ENCODE data around the gene TTC27.

Gene TTC27

DNA sequence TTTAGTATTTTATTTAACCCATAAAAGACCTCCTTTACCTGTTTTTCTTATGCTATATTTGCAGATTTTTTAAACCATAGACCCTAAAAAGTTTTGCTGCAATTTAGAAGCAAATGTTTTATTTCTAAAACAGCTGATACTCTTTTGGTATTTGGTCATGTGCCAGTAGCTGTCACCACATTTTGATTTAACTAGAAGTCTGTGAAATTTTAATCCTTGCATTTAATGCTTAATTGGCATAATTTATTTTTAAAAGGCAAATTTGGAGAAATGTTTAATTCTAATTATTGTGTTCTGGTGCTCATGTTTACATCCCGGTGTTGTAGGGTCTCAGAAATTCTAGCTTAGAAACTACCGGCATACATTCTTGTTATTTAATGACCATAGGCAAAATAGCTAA, 111.8 kb downstream of the TTC27 start:
- TF ChIP-seq, protein P1, sequence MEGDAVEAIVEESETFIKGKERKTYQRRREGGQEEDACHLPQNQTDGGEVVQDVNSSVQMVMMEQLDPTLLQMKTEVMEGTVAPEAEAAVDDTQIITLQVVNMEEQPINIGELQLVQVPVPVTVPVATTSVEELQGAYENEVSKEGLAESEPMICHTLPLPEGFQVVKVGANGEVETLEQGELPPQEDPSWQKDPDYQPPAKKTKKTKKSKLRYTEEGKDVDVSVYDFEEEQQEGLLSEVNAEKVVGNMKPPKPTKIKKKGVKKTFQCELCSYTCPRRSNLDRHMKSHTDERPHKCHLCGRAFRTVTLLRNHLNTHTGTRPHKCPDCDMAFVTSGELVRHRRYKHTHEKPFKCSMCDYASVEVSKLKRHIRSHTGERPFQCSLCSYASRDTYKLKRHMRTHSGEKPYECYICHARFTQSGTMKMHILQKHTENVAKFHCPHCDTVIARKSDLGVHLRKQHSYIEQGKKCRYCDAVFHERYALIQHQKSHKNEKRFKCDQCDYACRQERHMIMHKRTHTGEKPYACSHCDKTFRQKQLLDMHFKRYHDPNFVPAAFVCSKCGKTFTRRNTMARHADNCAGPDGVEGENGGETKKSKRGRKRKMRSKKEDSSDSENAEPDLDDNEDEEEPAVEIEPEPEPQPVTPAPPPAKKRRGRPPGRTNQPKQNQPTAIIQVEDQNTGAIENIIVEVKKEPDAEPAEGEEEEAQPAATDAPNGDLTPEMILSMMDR (IDR thresholded peaks at IDR 0.05): no peak

DNA sequence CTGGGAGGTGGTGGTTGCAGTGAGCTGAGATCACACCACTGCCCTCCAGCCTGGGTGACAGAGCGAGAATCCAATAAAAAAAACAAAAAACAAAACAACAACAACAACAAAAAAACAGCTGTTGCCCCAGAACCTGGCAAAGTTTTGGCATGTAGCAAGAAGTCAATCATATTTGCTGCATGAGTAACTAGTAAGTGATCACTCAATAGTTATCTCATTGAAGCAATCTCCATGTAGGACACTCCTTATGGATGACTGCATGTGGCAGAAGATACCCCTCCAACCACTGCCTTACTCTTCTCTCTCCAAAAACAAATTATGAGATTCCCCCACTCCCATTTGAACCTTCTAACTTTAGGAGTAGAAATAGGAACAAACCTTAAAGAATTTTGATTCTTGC, 113.7 kb downstream of the TTC27 start:
- TF ChIP-seq, protein P1 (IDR thresholded peaks at IDR 0.05): no peak

DNA sequence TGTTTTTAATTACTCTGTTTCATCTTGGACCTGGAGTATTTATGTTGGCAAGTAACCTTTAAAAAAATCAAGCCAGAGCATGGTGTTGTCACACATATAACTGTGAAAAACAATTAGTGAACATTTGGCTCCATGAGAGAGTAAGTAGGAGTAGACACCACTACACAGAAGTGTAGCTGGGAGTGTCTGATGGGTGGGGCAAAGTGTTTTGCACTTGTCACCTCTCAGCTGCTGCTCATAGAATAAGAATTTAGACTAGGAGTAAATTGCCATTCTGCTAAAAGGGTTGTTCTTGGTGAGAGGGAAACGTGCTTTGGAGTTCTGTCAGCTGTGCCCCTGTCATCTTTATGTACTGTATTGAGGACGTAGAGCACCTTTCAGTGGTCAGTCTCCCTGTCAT, 114.5 kb downstream of the TTC27 start:
- TF ChIP-seq, protein P1 (IDR thresholded peaks at IDR 0.05): no peak

DNA sequence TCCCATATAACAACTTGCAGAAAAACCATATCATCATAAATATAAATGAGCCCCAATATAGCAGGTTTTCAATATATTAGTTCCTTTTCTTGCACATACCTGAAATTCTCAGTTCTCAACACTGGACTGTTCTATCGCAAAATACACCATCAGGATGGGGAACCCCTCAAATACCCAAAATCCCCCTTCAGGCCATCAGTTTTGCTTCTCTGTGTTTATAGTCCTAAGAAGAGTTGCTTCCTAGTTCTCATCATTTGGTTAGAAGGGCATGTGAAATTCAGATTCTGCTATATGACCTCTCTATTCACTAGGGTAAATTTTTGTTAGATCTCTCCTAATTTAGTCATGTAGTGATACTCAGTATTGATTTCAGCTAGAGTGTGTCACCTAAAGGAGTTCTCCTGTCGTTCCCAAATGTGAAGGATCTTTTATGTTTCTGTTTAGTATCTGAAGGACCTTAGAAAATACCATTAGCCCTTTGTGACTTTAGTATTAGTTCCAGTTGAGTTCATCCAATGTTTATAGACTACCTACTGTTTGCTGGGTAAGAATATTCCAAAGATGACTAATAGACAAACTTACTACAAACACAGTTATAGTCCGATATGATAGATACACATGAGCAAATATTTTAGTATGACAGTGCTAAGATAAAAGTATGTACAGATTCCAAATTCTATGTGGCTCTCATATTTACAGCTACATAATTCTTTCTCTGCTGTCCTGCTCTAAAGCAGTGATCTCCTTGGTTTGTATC, 115.8 kb downstream of the TTC27 start:
- TF ChIP-seq, protein P1 (IDR thresholded peaks at IDR 0.05): no peak

DNA sequence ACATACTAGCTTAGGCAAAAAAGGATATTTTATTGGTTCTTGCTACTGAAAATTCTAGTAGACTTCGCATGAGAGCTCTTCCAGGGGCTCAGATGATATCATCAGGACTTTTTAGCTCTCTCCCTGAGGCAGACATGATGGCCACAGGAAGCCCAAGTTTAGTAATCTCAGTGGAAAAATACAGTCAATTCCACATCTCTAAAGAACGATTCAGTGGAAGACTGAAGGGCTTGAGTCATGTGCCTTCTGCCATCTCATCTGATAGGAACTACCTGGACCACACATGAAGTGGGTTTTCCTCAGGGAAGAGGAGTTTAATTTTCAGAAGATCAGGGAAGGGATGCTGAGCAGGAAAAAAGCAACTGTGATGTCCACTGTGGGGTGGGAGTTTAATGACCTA, 117.3 kb downstream of the TTC27 start:
- TF ChIP-seq, protein P1 (IDR thresholded peaks at IDR 0.05): no peak

DNA sequence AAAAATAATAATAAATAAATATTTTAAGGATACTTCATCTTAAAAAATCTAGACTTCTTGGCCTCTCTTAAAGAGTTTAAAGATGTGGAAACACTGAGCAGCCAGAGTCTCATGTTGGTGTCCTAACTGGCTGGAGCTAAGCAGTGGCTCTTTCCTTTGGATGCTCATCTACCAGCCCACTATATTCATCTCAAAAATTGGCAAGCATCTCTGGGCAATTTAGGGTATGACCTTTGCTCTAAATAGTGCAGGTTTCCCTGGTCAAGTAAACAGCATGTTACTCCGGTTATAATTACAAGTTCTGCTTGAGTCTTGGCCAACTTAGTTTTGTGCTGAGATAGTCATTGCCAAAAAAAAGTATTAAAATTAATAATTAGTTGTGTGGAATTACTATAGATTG, 117.8 kb downstream of the TTC27 start:
- TF ChIP-seq, protein P1 (IDR thresholded peaks at IDR 0.05): no peak

DNA sequence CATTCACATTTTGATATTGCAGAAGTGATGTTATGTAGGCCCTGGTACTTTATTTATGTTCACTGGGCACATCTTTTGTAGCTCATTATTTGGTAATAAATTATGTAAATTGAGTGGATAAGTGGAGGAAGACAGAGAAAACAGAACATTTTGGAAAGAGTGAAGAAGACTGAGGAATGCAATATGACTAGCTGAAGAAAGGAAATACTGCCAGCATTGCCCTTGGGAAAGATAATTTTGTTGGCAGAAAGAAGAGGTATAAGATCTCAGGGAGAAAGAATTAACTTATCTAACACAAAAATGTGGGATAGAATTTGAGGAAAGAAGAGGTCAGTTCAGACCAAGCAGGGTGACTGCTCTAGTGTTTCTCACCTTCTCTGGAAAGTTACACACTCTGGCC, 118.8 kb downstream of the TTC27 start:
- TF ChIP-seq, protein P1 (IDR thresholded peaks at IDR 0.05): no peak

DNA sequence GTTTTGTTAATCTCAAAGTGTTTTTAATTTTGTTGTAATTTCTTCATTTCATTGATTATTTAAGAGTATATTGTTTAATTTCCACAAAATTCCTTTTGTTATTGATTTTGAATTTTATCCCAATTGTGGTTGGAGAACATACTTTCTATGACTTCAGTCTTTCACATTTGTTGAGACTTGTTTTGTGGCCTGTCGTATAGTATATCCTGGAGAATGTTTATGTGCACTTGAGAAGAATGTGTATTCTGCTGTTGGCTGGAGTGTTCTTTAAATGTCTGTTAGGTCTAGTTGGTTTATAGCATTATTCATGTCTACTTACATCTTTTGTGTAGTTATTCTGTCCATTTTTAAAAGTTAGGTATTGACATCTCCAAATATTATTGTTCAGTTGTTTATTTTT, 120.3 kb downstream of the TTC27 start:
- TF ChIP-seq, protein P1 (IDR thresholded peaks at IDR 0.05): no peak
